HCT116 (cell line): ENCODE measurements around the gene FNDC8. TPM values are rescaled to one million over a fixed set of nuclear protein-coding genes. Genes with fewer than 3 reads are reported as not detected.
"Not testable (repeated sequence)": the region's sequence is repeated elsewhere in the genome, so short reads cannot be mapped to it uniquely, and the experiment has no call there.

ENCODE experiments used
- ATAC-seq: fragments of 200-7000 bp; cut with Tn5 transposase; 2 replicates; pipeline ENCODE4 v1.9.1; 2020; ENCODE audit warnings: mild to moderate bottlenecking, moderate library complexity
- BruUV-seq: library from RNA; stranded (reverse); fragments of 400-500 nt; replicated peaks from 2 replicates; lab custom pipeline; 2021; lab: Mats Ljungman, UMichigan
- CTCF ChIA-PET: fragments of 300-600 bp; sonication (Branson Sonifier 250); formaldehyde crosslinking; loops from one replicate; lab custom pipeline; 2021; ENCODE audit warnings: antibody characterized with exemption; lab: Charles Lee
- POLR2A ChIA-PET: fragments of 300-600, 350-600 bp; sonication (Branson Sonifier 250); formaldehyde crosslinking; loops from one replicate; lab custom pipeline; 2021; ENCODE audit warnings: antibody characterized with exemption; lab: Charles Lee
- RAD21 ChIA-PET, 2 experiments: fragments of 300-600 bp; sonication (Branson Sonifier 250); formaldehyde crosslinking; loops; one replicate each; lab custom pipeline; 2023; ENCODE audit warnings: low total read pairs in 2 of 2; ENCODE audit not compliant: uncharacterized antibody in 2 of 2, unreplicated experiment in 2 of 2, low non-redundant PET in 1 of 2; lab: Charles Lee
- DNase-seq: peaks from one replicate; pipeline ENCODE4 v3.0.0-alpha.2; 2010; ENCODE audit warnings: low read depth, low spot score
- H2AFZ ChIP-seq: fragments of 200-600 bp; shearing (Covaris generic), sonication (generic); 2 replicates; pipeline ENCODE4 v1.6.1; 2017; ENCODE audit warnings: low read depth, mixed run types, mixed read lengths, antibody characterized with exemption, low read length; ENCODE audit not compliant: poor library complexity, severe bottlenecking
- H3K27ac ChIP-seq: 2 replicates; pipeline ENCODE4 v1.5.1; 2012; ENCODE audit warnings: low read depth, low read length
- H3K27me3 ChIP-seq: fragments of 200-600 bp; sonication (generic); 2 replicates; pipeline ENCODE4 v1.6.1; 2016; ENCODE audit warnings: mixed run types, low read length, mixed read lengths; ENCODE audit not compliant: insufficient read depth
- H3K36me3 ChIP-seq, 2 experiments: fragments of 200-500 bp in 1 of 2; fragments of 200-600 bp in 1 of 2; sonication (Bioruptor generic) in 1 of 2; sonication (generic) in 1 of 2; 2 replicates each; pipeline versions ENCODE4 v1.5.1 to v1.6.1; 2014 to 2016; ENCODE audit warnings: low read length in 2 of 2, inconsistent platforms in 1 of 2, mixed read lengths in 1 of 2, mixed run types in 1 of 2; ENCODE audit not compliant: insufficient read depth in 2 of 2, control insufficient read depth in 1 of 2
- H3K4me1 ChIP-seq, 2 experiments: fragments of 200-600 bp in 1 of 2; sonication (generic) in 1 of 2; 2 replicates each; pipeline versions ENCODE4 v1.5.1 to v1.6.1; 2012 to 2017; ENCODE audit warnings: low read length in 2 of 2, inconsistent platforms in 1 of 2, mild to moderate bottlenecking in 1 of 2, mixed read lengths in 1 of 2, mixed run types in 1 of 2, moderate library complexity in 1 of 2; ENCODE audit not compliant: insufficient read depth in 2 of 2, control insufficient read depth in 1 of 2
- H3K4me2 ChIP-seq: fragments of 200-600 bp; sonication (generic); 2 replicates; pipeline ENCODE4 v1.6.1; 2017; ENCODE audit warnings: mixed run types, low read length, mixed read lengths
- H3K4me3 ChIP-seq, 2 experiments: fragments of 200-600 bp in 1 of 2; sonication (generic) in 1 of 2; replicated peaks in 1 of 2; 2 replicates each; pipeline ENCODE4 v1.5.1; 2011 to 2016; ENCODE audit warnings: low read length in 2 of 2, control low read depth in 1 of 2, low read depth in 1 of 2, mild to moderate bottlenecking in 1 of 2, mixed read lengths in 1 of 2, mixed run types in 1 of 2
- H3K79me2 ChIP-seq: fragments of 200-600 bp; sonication (generic); 2 replicates; pipeline ENCODE4 v1.6.1; 2017; ENCODE audit warnings: mild to moderate bottlenecking, mixed run types, low read length, moderate library complexity, mixed read lengths; ENCODE audit not compliant: insufficient read depth
- H3K9ac ChIP-seq: fragments of 200-600 bp; sonication (generic); 2 replicates; pipeline ENCODE4 v1.6.1; 2016; ENCODE audit warnings: low read length, mixed read lengths
- H3K9me2 ChIP-seq: fragments of 200-600 bp; sonication (generic), shearing (Covaris generic); 2 replicates; pipeline ENCODE4 v1.6.1; 2017; ENCODE audit warnings: mixed run types, mild to moderate bottlenecking, moderate library complexity; ENCODE audit not compliant: insufficient read depth
- H3K9me3 ChIP-seq, 2 experiments: fragments of 200-500 bp in 1 of 2; fragments of 200-600 bp in 1 of 2; sonication (Bioruptor generic) in 1 of 2; sonication (generic) in 1 of 2; 2 replicates each; pipeline ENCODE4 v1.6.1; 2014 to 2017; ENCODE audit warnings: low read length in 2 of 2, mixed read lengths in 2 of 2, inconsistent platforms in 1 of 2, low read depth in 1 of 2, mild to moderate bottlenecking in 1 of 2, mixed run types in 1 of 2, moderate library complexity in 1 of 2; ENCODE audit not compliant: control insufficient read depth in 1 of 2, insufficient read depth in 1 of 2
- H4K20me1 ChIP-seq: fragments of 200-600 bp; sonication (generic), shearing (Covaris generic); 2 replicates; pipeline ENCODE4 v1.6.1; 2017; ENCODE audit warnings: mixed run types, mild to moderate bottlenecking, moderate library complexity; ENCODE audit not compliant: insufficient read depth
- CBX3 ChIP-seq: IDR thresholded peaks from 2 replicates; pipeline ENCODE4 v1.6.1; 2012; ENCODE audit warnings: low read depth
- CEBPB ChIP-seq: IDR thresholded peaks from 2 replicates; pipeline ENCODE4 v1.6.1; 2012; ENCODE audit warnings: low read depth
- EZH2phosphoT487 ChIP-seq: fragments of 200-600 bp; IDR thresholded peaks from 2 replicates; pipeline ENCODE4 v1.6.1; 2018; ENCODE audit warnings: antibody characterized with exemption, borderline replicate concordance
- POLR2A ChIP-seq: IDR thresholded peaks from 2 replicates; pipeline ENCODE4 v1.7.0; 2011; ENCODE audit warnings: borderline replicate concordance; ENCODE audit not compliant: insufficient read depth, insufficient read length; ENCODE audit errors: extremely low read depth
- POLR2AphosphoS5 ChIP-seq: IDR thresholded peaks from 2 replicates; pipeline ENCODE4 v1.6.1; 2011; ENCODE audit warnings: mild to moderate bottlenecking, low read depth, low read length, moderate library complexity
- ZFX ChIP-seq: fragments of 450-650 bp; IDR thresholded peaks from 2 replicates; pipeline ENCODE4 v1.6.1; 2017
- intact Hi-C: fragments of 100-400 bp; cut with micrococcal nuclease; formaldehyde crosslinking; loops from 2 replicates; pipeline ENCODE4 v1.10.0; 2022
- total RNA-seq: library from RNA; stranded (reverse); gene quantifications from one replicate; pipeline ENCODE4 v1.2.1, GENCODE V29; 2021; ENCODE audit not compliant: unreplicated experiment
- TF ChIP-seq, protein P1 (sequence below), 3 experiments: fragments of 200-600 bp in 1 of 3; sonication (generic) in 1 of 3; IDR thresholded peaks in 2 of 3; conservative IDR thresholded peaks in 1 of 3; 2 replicates each; pipeline ENCODE4 v1.5.1; 2012 to 2017; ENCODE audit warnings: low read depth in 2 of 3, low read length in 2 of 3, antibody characterized with exemption in 1 of 3, borderline replicate concordance in 1 of 3, control low read depth in 1 of 3, mild to moderate bottlenecking in 1 of 3, mixed read lengths in 1 of 3, mixed run types in 1 of 3, moderate library complexity in 1 of 3; ENCODE audit not compliant: insufficient read depth in 1 of 3
- TF ChIP-seq, protein P2 (sequence below): IDR thresholded peaks from 2 replicates; pipeline ENCODE4 v1.6.1; 2011; ENCODE audit warnings: mild to moderate bottlenecking, low read length, moderate library complexity; ENCODE audit not compliant: insufficient replicate concordance; ENCODE audit errors: extremely low read depth

The FNDC8 gene
- total RNA-seq, 1 experiment from 2014 or later = not detected

DNA sequence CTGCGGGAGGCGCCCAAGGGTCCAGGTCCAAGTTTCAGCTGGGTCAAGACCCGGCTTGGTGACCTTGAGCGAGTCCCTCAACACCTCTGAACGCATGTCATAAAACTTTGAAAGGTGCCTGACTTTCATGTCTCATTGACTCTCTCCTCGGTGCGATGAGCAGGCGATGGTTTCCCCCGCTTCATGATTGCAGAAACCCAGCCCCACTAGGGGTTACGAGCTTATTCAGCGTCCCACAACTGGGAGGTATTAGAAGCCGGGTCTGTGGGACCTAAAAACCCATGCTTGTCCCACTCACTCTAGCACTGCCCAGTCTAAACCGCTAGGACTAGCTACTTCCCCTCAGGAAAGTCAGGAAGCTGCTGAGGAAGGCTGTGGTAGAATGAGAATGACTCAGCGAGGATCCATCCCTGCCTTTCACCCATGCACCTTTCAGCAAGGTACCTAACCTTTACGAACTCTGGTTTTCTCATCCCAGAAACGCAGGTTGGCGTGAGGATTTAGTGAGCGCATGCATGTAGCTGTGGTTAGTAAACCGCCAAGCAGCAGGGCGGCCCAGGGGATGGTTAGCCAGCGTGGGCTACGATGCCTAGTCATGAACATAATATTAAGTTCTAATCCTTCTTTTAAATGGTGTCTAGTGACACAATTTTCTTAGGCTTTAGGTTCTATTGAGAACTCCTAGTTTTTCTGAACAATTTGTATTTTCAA, 31.7 kb upstream of the FNDC8 start:
- peak overlapping the region; percentile 67 for H3K9ac ChIP-seq
- H4K20me1 ChIP-seq = no peaks in the 10 kb centered on the region
- peak overlapping the region; percentile 69 for H3K27ac ChIP-seq
- peaks cover 31% of the 10 kb centered on the region for H3K79me2 ChIP-seq
- no peaks in the 10 kb centered on the region for H3K36me3 ChIP-seq
- H3K9me2 ChIP-seq = no peaks in the 10 kb centered on the region
- DNase-seq (no peak), ATAC-seq (peak; percentile 43)
- intact Hi-C loops = loop anchor here (1.0 to 2.0 kb wide), 2 partner anchors 27 to 91 kb away; partner anchors contain the start of gene RFFL
- H3K27me3 ChIP-seq = no peaks in the 10 kb centered on the region
- ChIA-PET RAD21 (interaction anchor here in 1 of 2 experiments (0.7 kb wide), 1 partner anchor 100 kb away, joined by 3 read pairs; no protein-coding TSS in a partner anchor), POLR2A (interaction anchor here (1.4 kb wide), 1 partner anchor 26 kb away, joined by 4 read pairs; the partner anchor contains the start of gene RFFL), CTCF (interaction anchor here (1.1 to 1.6 kb wide), 7 partner anchors 10 to 136 kb away, joined by 3 to 13 read pairs (median 5); partner anchors contain the start of genes RAD51D and RFFL)
- H3K9me3 ChIP-seq = no peaks in the 10 kb centered on the region
- H3K4me1 ChIP-seq = peaks cover 34 to 53% of the 10 kb centered on the region in 2 experiments
- peak overlapping the region; percentile 84 for H3K4me2 ChIP-seq
- peak overlapping the region; percentile 38 to 51 for H3K4me3 ChIP-seq
- TF ChIP-seq, protein P1, sequence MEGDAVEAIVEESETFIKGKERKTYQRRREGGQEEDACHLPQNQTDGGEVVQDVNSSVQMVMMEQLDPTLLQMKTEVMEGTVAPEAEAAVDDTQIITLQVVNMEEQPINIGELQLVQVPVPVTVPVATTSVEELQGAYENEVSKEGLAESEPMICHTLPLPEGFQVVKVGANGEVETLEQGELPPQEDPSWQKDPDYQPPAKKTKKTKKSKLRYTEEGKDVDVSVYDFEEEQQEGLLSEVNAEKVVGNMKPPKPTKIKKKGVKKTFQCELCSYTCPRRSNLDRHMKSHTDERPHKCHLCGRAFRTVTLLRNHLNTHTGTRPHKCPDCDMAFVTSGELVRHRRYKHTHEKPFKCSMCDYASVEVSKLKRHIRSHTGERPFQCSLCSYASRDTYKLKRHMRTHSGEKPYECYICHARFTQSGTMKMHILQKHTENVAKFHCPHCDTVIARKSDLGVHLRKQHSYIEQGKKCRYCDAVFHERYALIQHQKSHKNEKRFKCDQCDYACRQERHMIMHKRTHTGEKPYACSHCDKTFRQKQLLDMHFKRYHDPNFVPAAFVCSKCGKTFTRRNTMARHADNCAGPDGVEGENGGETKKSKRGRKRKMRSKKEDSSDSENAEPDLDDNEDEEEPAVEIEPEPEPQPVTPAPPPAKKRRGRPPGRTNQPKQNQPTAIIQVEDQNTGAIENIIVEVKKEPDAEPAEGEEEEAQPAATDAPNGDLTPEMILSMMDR (IDR thresholded peaks at IDR 0.05 in 2 of 3, conservative IDR thresholded peaks at IDR 0.05 in 1 of 3; ENCODE audit: borderline replicate concordance in 1 of 3, insufficient read depth in 1 of 3, low read depth in 2 of 3, low read length in 2 of 3) = peak in 2 of 3 experiments; percentile 11 to 16; a peak in 2 of 6 replicates
- TF ChIP-seq POLR2AphosphoS5 (0 out of 2 replicates have a peak, but pooled peaks have one; percentile 2), POLR2A (no peak), ZFX (no peak), EZH2phosphoT487 (no peak), CEBPB (no peak), CBX3 (no peak)
- TF ChIP-seq, protein P2, sequence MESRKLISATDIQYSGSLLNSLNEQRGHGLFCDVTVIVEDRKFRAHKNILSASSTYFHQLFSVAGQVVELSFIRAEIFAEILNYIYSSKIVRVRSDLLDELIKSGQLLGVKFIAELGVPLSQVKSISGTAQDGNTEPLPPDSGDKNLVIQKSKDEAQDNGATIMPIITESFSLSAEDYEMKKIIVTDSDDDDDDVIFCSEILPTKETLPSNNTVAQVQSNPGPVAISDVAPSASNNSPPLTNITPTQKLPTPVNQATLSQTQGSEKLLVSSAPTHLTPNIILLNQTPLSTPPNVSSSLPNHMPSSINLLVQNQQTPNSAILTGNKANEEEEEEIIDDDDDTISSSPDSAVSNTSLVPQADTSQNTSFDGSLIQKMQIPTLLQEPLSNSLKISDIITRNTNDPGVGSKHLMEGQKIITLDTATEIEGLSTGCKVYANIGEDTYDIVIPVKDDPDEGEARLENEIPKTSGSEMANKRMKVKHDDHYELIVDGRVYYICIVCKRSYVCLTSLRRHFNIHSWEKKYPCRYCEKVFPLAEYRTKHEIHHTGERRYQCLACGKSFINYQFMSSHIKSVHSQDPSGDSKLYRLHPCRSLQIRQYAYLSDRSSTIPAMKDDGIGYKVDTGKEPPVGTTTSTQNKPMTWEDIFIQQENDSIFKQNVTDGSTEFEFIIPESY = no peak
- TSS peak; percentile 41 for BruUV-seq
- peak overlapping the region; percentile 70 for H2AFZ ChIP-seq

DNA sequence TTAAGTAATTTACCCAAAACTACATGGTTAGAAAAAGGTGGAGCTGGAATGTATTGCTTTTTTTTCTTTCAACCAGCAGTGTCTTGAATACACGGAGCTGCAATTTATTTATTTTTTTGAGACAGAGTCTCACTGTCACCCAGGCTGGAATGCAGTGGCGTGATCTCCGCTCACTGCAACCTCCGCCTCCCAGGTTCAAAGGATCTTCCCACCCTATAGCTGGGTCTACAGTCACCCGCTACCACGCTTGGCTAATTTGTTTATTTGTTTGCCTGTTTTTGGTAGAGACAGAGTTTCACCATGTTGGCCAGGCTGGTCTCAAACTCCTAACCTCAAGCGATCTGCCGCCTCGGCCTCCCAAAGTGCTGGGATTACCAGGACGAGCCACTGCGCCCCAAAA, 30.7 kb upstream of the FNDC8 start:
- H3K36me3 ChIP-seq, BruUV-seq, H3K4me3 ChIP-seq, H3K4me2 ChIP-seq, ATAC-seq, POLR2A ChIA-PET, H4K20me1 ChIP-seq, H3K9ac ChIP-seq, RAD21 ChIA-PET, H3K9me2 ChIP-seq, DNase-seq, H2AFZ ChIP-seq, intact Hi-C loops, H3K27me3 ChIP-seq, H3K9me3 ChIP-seq, H3K27ac ChIP-seq: not testable (repeated sequence)
- peaks cover 41 to 55% of the 10 kb centered on the region in 2 experiments for H3K4me1 ChIP-seq
- CTCF ChIA-PET = interaction anchor here (1.4 to 1.6 kb wide), 2 partner anchors 22 to 27 kb away, joined by 4 to 11 read pairs; partner anchors contain the start of gene RFFL
- H3K79me2 ChIP-seq = peaks cover 29% of the 10 kb centered on the region
